Kasumi-1 (cell line): ENCODE data around the gene IL1R2.
A peak's percentile ranks its signal among the peaks of the same experiment; 100 is the strongest.

Experiments used
- DNase-seq, 2 experiments: peaks; one replicate each; lab custom pipeline; 2025; lab: John Stamatoyannopoulos, UW

The IL1R2 gene

GRCh38 chr2:102042196-102043081 is 50.7 kb downstream of the IL1R2 start:
- DNase-seq, result no peak

- DNase-seq, result no peak
These were observed 51.8 kb downstream of the IL1R2 start for GRCh38 chr2:102043560-102043959.

- no peak for DNase-seq
These were observed 52.6 kb downstream of the IL1R2 start for GRCh38 chr2:102044235-102044896.

- DNase-seq, result no peak
These were observed 53.3 kb downstream of the IL1R2 start for GRCh38 chr2:102044967-102045489.

- no peak for DNase-seq
These were observed 53.9 kb downstream of the IL1R2 start for GRCh38 chr2:102045697-102046096.

GRCh38 chr2:102046135-102046986 is 54.6 kb downstream of the IL1R2 start:
- no peak for DNase-seq

GRCh38 chr2:102048465-102048864 is 56.7 kb downstream of the IL1R2 start:
- DNase-seq, result no peak

GRCh38 chr2:102049756-102050443 is 58.1 kb downstream of the IL1R2 start:
- DNase-seq, result no peak

- no peak for DNase-seq
These were observed 59.2 kb downstream of the IL1R2 start for GRCh38 chr2:102050854-102051391.

GRCh38 chr2:102051692-102052277 is 60.0 kb downstream of the IL1R2 start:
- no peak for DNase-seq

GRCh38 chr2:102052365-102052764 is 60.6 kb downstream of the IL1R2 start:
- DNase-seq, result no peak

GRCh38 chr2:102053096-102053495 is 61.3 kb downstream of the IL1R2 start:
- peak; percentile 42 to 59 for DNase-seq

GRCh38 chr2:102055346-102055990 is 63.7 kb downstream of the IL1R2 start:
- DNase-seq, result no peak

- DNase-seq, result no peak
These were observed 64.4 kb downstream of the IL1R2 start for GRCh38 chr2:102056079-102056581.

GRCh38 chr2:102057502-102058292 is 65.9 kb downstream of the IL1R2 start:
- no peak for DNase-seq

- no peak for DNase-seq
These were observed 66.6 kb downstream of the IL1R2 start for GRCh38 chr2:102058293-102058833.

- no peak for DNase-seq
These were observed 67.4 kb downstream of the IL1R2 start for GRCh38 chr2:102059151-102059550.

- DNase-seq, result no peak
These were observed 68.3 kb downstream of the IL1R2 start for GRCh38 chr2:102060047-102060446.

- no peak for DNase-seq
These were observed 69.0 kb downstream of the IL1R2 start for GRCh38 chr2:102060792-102061191.
